Testis (tissue), 3 donors: ENCODE measurements around the gene EMD. TPM values are rescaled to one million over a fixed set of nuclear protein-coding genes. Genes with fewer than 3 reads are reported as not detected.
"Not testable (repeated sequence)": the region's sequence is repeated elsewhere in the genome, so short reads cannot be mapped to it uniquely, and the experiment has no call there.

Experiments
- DNase-seq: peaks from one replicate; pipeline ENCODE4 v3.0.0-alpha.2; 2019
- H3K27ac ChIP-seq, 2 donors: fragments of 200-600 bp; sonication (generic); one replicate each; pipeline ENCODE4 v1.5.1; 2019
- H3K27me3 ChIP-seq: fragments of 200-600 bp; sonication (generic); one replicate; pipeline ENCODE4 v1.5.1; 2019
- H3K36me3 ChIP-seq: fragments of 200-600 bp; sonication (generic); one replicate; pipeline ENCODE4 v1.5.1; 2017; ENCODE audit warnings: low read depth; ENCODE audit errors: missing control alignments
- H3K4me1 ChIP-seq: fragments of 200-600 bp; sonication (generic); one replicate; pipeline ENCODE4 v1.5.1; 2019
- H3K4me3 ChIP-seq, 2 donors: fragments of 200-600 bp; sonication (generic); one replicate each; pipeline ENCODE4 v1.5.1; 2017 to 2019
- H3K9me3 ChIP-seq: fragments of 200-600 bp; sonication (generic); one replicate; pipeline ENCODE4 v1.5.1; 2017
- CTCF ChIP-seq, 3 experiments: fragments of 450-650 bp in 2 of 3; fragments of 200-600 bp in 1 of 3; sonication (generic) in 1 of 3; IDR thresholded peaks; one replicate each; pipeline ENCODE4 v1.5.1; 2016 to 2019; ENCODE audit warnings: antibody characterized with exemption in 3 of 3, mild to moderate bottlenecking in 2 of 3, moderate library complexity in 1 of 3
- POLR2A ChIP-seq: fragments of 450-650 bp; IDR thresholded peaks from one replicate; pipeline ENCODE4 v1.6.1; 2017; ENCODE audit warnings: antibody characterized with exemption, mild to moderate bottlenecking, moderate library complexity
- WGBS, 2 donors: methylation state at CpG; one replicate each; pipeline ENCODE4 v1.1.5; 2018; 5-methylcytosine and 5-hydroxymethylcytosine counted together
- intact Hi-C: fragments of 100-400 bp; cut with DNase I; formaldehyde crosslinking; loops from one replicate; pipeline ENCODE4 v1.15.1; 2023; ENCODE audit warnings: low total_unique reads
- polyA plus RNA-seq: library from polyadenylated mRNA; stranded (reverse); fragments of 350-450 nt; fragmentation: Illumina TruSeq; extraction: RNeasy Lipid Tissue Mini Kit (QIAGEN cat#74804); gene quantifications from one replicate; pipeline ENCODE4 v1.2.3, GENCODE V29; 2014; ENCODE audit warnings: low read depth, low replicate concordance; ENCODE audit not compliant: insufficient read depth
- total RNA-seq, 2 donors: library from RNA; depleted of rRNA; stranded (reverse); fragments of >200 nt; gene quantifications; one replicate each; pipeline ENCODE4 v1.2.3, GENCODE V29; 2016

EMD gene
- total and polyA plus RNA-seq, 3 donors from 2014 or later = 65.6 to 74.2 (median 69.6) TPM

GRCh38 chrX:154334496-154334895, 44.6 kb upstream of the EMD start:
- TF ChIP-seq POLR2A = no peak
- no peak for TF ChIP-seq CTCF (IDR thresholded peaks at IDR 0.05)
- DNase-seq = no peak
- H3K27me3 ChIP-seq = no peaks in the 10 kb centered on the region
- H3K4me3 ChIP-seq = no peak overlapping the region
- H3K36me3 ChIP-seq = no peaks in the 10 kb centered on the region
- no peak overlapping the region for H3K27ac ChIP-seq
- intact Hi-C loops = no loop called here
- WGBS, 2 donors = 65 to 79% methylated on average over 9 of the region's 10 CpGs
- no peaks in the 10 kb centered on the region for H3K9me3 ChIP-seq
- no peaks in the 10 kb centered on the region for H3K4me1 ChIP-seq

GRCh38 chrX:154341399-154342298, 37.4 kb upstream of the EMD start:
- no CpG with 5 or more reads among the region's 115 CpGs for WGBS, 2 donors
- H3K4me1 ChIP-seq, H3K27me3 ChIP-seq, H3K27ac ChIP-seq, H3K9me3 ChIP-seq, intact Hi-C loops, H3K4me3 ChIP-seq, H3K36me3 ChIP-seq, DNase-seq: not testable (repeated sequence)

GRCh38 chrX:154343063-154343462, 36.0 kb upstream of the EMD start:
- H3K4me3 ChIP-seq, DNase-seq, H3K4me1 ChIP-seq, H3K36me3 ChIP-seq, H3K27me3 ChIP-seq, intact Hi-C loops, H3K27ac ChIP-seq, H3K9me3 ChIP-seq: not testable (repeated sequence)
- WGBS, 2 donors = no CpG with 5 or more reads among the region's 16 CpGs

GRCh38 chrX:154343620-154344019, 35.5 kb upstream of the EMD start:
- H3K36me3 ChIP-seq, H3K4me1 ChIP-seq, H3K27ac ChIP-seq, DNase-seq, intact Hi-C loops, H3K9me3 ChIP-seq, H3K27me3 ChIP-seq, H3K4me3 ChIP-seq: not testable (repeated sequence)
- WGBS, 2 donors = no CpG with 5 or more reads among the region's 20 CpGs

- 52% methylated on average over 2 of the region's 7 CpGs; no CpG with 5 or more reads in 1 of the 2 donors for WGBS, 2 donors
- Histone ChIP-seq H3K27ac (no peak overlapping the region), H3K9me3 (no peaks in the 10 kb centered on the region), H3K27me3 (no peaks in the 10 kb centered on the region), H3K36me3 (no peaks in the 10 kb centered on the region), H3K4me3 (no peak overlapping the region), H3K4me1 (no peaks in the 10 kb centered on the region)
- intact Hi-C loops = no loop called here
- DNase-seq = no peak
- TF ChIP-seq CTCF (IDR thresholded peaks at IDR 0.05) (no peak), POLR2A (no peak)
Measured at GRCh38 chrX:154348114-154348531, 31.0 kb upstream of the EMD start.

GRCh38 chrX:154348646-154349358, 30.3 kb upstream of the EMD start:
- H3K27me3 ChIP-seq = no peaks in the 10 kb centered on the region
- no peak overlapping the region for H3K27ac ChIP-seq
- DNase-seq = no peak
- H3K4me1 ChIP-seq = no peaks in the 10 kb centered on the region
- no peaks in the 10 kb centered on the region for H3K36me3 ChIP-seq
- 89 to 97% methylated on average over 4 to 6 of the region's 24 CpGs for WGBS, 2 donors
- no peak for TF ChIP-seq POLR2A
- no peak for TF ChIP-seq CTCF (IDR thresholded peaks at IDR 0.05)
- H3K9me3 ChIP-seq = no peaks in the 10 kb centered on the region
- intact Hi-C loops = no loop called here
- no peak overlapping the region for H3K4me3 ChIP-seq
